NOMO-1 treated with dmso at 0.1 percent for 144 hours (cell line): ENCODE data around the gene DPYSL5.

Source experiments
- DNase-seq: peaks from one replicate; lab custom pipeline; 2025; ENCODE audit not compliant: unreplicated experiment; lab: John Stamatoyannopoulos, UW

Gene DPYSL5

GRCh38 chr2:26843041-26843440 lies 4.9 kb upstream of the DPYSL5 start:
- no peak for DNase-seq

GRCh38 chr2:26845021-26845420 lies 2.9 kb upstream of the DPYSL5 start:
- no peak for DNase-seq

- DNase-seq: peak; percentile 57
These were observed 1.3 kb upstream of the DPYSL5 start for GRCh38 chr2:26846334-26847306.

GRCh38 chr2:26847307-26847654 lies 651 bp upstream of the DPYSL5 start:
- DNase-seq: no peak

- DNase-seq: no peak
These were observed 564 bp downstream of the DPYSL5 start for GRCh38 chr2:26848336-26849055.

GRCh38 chr2:26849056-26849999 lies 1.4 kb downstream of the DPYSL5 start:
- DNase-seq: no peak

GRCh38 chr2:26850000-26850431 lies 2.1 kb downstream of the DPYSL5 start:
- DNase-seq: no peak

- DNase-seq: no peak
These were observed 2.6 kb downstream of the DPYSL5 start for GRCh38 chr2:26850505-26850904.

- no peak for DNase-seq
These were observed 4.7 kb downstream of the DPYSL5 start for GRCh38 chr2:26852405-26853306.

- no peak for DNase-seq
These were observed 5.8 kb downstream of the DPYSL5 start for GRCh38 chr2:26853751-26854150.

- no peak for DNase-seq
These were observed 6.4 kb downstream of the DPYSL5 start for GRCh38 chr2:26854283-26854827.

- no peak for DNase-seq
These were observed 7.5 kb downstream of the DPYSL5 start for GRCh38 chr2:26855466-26855865.

GRCh38 chr2:26859622-26860021 lies 11.7 kb downstream of the DPYSL5 start:
- DNase-seq: no peak

- no peak for DNase-seq
These were observed 12.4 kb downstream of the DPYSL5 start for GRCh38 chr2:26860211-26860850.

GRCh38 chr2:26861610-26862224 lies 13.8 kb downstream of the DPYSL5 start:
- DNase-seq: no peak

GRCh38 chr2:26864226-26864625 lies 16.3 kb downstream of the DPYSL5 start:
- DNase-seq: no peak

- no peak for DNase-seq
These were observed 16.7 kb downstream of the DPYSL5 start for GRCh38 chr2:26864646-26865045.

- no peak for DNase-seq
These were observed 22.7 kb downstream of the DPYSL5 start for GRCh38 chr2:26870585-26871095.
